ENCODE results near the gene LASP1NB.

The LASP1NB gene

DNA sequence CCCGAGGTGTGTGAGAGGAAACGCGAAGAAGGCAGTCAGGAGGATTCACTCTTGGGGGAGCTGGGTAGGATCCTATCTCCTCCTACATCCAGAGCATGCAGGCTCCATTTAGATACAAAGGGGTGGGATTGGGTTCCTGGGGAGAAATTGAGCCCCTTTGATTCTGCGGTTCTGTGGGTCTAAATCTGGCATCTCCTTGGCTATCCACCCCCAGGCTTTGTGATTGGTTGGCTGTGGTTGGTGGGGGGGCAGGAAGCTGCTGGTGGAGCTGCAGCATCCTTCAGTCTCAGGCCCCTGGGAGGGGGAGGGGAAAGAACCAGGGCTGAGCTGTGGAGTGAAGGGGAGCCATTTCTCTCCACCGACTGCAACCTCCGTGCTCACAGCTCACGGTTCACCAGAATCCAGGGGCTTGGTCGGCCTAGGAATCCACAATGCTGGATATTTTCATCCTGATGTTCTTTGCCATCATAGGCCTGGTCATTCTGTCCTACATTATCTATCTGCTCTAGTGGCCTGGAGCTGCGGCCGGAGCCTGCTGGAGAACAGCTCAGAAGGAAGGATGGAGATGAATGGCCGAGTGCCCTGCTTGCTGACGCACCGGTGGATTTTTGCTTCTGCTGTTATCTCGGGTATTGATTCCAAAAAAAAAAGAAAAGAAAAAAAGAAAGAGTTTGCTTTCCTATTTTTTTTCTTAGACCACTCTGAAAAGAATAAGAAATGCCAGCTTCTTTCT lies at the start of gene LASP1NB:
TSS of gene LASP1NB (plus strand) at position 352 of the 733 bp plus-strand sequence.
- no peaks in the 10 kb centered on the region for H3K9me3 ChIP-seq (ENCODE audit: low read depth, low read length)
- no peak within 1 kb of the TSS for H3K4me3 ChIP-seq (ENCODE audit: low read length)
- H3K4me1 ChIP-seq (ENCODE audit: insufficient read depth, low read length): peaks cover 43% of the 10 kb centered on the region
- no peaks in the 10 kb centered on the region for H3K27me3 ChIP-seq (ENCODE audit: insufficient read depth, low read length)

DNA sequence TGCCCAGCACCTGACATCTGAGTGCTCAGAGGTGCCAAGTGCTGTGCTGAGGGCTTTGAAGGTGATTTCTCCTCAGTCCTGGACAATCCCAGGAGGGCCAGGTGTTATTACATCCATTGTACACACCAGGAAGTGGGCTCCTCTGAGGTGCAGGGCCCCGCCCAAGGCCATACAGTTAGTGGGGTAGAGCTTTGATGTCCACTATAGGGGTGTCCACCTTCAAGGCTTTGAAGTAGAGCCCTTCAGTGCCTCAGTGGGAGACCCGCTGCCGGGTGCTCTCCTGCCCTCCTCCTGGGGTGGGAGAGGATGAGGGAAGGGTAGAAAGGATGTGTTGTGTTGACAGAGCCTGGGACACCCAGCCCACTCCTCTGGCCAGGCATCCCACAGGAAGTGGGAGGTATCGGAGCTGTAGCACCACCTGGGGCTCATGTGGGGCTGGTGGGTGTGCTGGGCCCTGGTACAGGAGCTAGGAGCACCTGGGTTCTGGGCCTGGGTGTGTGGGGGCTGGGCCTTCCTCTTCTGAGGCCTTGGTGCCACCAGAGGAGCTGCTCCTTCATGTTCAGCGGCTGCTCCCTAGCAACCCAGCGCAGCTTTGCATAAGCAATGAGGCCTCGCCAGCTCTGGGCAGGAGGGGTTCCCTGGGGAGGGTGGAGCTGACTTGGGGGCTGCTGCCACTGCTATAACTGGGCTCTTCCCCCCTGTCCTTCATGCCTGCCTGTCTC lies 48.1 kb upstream of the LASP1NB start:
- H3K9me3 ChIP-seq (ENCODE audit: low read depth, low read length): no peaks in the 10 kb centered on the region
- H3K27me3 ChIP-seq (ENCODE audit: insufficient read depth, low read length): no peaks in the 10 kb centered on the region
- no peak overlapping the region for H3K4me3 ChIP-seq (ENCODE audit: low read length)
- peaks cover 94% of the 10 kb centered on the region for H3K4me1 ChIP-seq (ENCODE audit: insufficient read depth, low read length)

DNA sequence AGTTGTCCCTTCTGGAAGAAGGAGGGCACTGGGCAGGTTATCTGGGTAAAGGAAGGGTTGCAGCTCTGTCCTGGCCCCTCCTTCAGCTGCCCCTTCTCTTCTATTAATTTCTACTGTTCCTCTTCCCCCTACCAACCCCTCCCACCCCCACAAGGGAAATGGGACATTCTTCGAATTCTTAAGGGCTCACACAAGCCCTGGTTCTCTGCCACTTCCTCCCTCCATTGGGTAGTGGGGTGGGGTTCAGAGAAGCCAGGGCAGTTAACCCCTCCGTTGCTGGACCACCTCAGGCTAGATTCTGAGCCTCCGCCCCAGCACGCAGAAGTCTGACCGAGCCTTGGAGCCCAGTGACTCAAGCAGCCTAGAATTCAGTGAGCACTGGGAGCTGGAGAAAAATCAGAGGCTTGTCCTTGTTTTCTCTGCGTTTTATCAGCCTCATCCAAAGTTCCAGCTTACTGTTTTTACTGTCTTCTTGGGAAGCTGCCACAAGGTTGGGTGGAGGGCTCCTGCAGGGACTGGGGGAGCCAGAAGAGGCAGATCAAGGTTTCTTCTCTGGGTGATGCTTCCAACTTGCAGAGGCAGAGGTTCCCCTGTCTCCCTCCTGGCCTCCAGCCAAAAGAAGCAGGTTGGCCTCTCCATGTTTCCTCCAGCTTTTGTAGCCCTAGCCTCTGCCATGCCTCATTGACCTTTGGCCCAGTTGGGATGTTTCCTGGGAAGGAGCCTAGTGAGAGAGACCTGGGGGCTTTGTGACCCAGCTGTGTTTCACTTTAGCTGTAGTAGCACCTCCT lies 45.3 kb upstream of the LASP1NB start:
- Histone ChIP-seq H3K27me3 (ENCODE audit: insufficient read depth, low read length) (no peaks in the 10 kb centered on the region), H3K9me3 (ENCODE audit: low read depth, low read length) (no peaks in the 10 kb centered on the region), H3K4me3 (ENCODE audit: low read length) (no peak overlapping the region), H3K4me1 (ENCODE audit: insufficient read depth, low read length) (peaks cover 94% of the 10 kb centered on the region)

DNA sequence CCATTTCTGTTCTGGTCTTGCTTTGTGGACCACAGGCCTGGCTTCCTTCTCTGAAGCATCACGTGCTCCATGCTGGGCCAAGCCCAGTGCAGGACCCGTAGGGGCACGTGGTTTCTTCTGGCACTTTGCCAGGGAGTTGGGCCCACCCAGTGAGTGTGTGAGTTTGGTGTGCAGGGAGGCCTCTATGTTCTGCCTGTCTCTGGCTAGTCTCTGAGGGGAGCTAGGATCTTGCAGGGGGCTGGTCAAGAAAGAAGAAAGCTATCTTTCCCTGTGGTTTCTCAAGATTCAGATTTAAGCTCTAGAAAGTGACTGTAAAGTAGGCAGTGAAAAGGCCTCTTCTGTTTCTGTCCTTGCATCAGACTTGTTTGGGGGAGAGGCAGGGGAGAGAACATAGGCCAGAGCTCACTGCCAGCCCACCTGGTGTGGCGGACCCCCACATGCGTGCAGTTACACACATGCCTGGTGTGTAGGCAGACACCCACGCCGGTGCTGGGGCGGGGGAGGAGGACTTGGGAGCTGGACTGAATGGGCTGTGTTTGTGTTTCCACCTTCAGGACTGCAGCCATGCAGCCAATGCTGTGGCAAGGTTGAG lies 43.7 kb upstream of the LASP1NB start:
- no peak overlapping the region for H3K4me3 ChIP-seq (ENCODE audit: low read length)
- no peaks in the 10 kb centered on the region for H3K9me3 ChIP-seq (ENCODE audit: low read depth, low read length)
- H3K4me1 ChIP-seq (ENCODE audit: insufficient read depth, low read length): peaks cover 100% of the 10 kb centered on the region
- H3K27me3 ChIP-seq (ENCODE audit: insufficient read depth, low read length): no peaks in the 10 kb centered on the region

DNA sequence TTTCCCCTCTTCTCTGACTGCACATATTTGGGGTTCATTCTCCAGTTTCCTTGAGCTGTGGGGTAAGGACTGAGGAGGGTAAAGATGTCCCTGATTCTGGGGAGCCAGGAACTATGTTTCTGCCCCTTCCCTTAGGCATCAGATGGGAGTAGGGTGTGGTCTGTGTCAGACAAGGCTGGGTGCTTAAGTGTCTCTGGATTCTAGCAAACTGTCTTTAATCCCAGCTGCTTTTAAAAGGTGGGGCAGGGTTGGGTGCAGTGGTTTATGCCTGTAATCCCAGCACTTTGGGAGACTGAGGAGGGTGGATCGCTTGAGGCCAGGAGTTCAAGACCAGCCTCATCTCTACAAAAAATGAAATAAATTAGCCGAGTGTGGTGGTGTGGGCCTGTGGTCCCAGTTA lies 42.5 kb upstream of the LASP1NB start:
- peaks cover 100% of the 10 kb centered on the region for H3K4me1 ChIP-seq (ENCODE audit: insufficient read depth, low read length)
- H3K27me3 ChIP-seq (ENCODE audit: insufficient read depth, low read length): no peaks in the 10 kb centered on the region
- H3K4me3 ChIP-seq (ENCODE audit: low read length): no peak overlapping the region
- H3K9me3 ChIP-seq (ENCODE audit: low read depth, low read length): no peaks in the 10 kb centered on the region

DNA sequence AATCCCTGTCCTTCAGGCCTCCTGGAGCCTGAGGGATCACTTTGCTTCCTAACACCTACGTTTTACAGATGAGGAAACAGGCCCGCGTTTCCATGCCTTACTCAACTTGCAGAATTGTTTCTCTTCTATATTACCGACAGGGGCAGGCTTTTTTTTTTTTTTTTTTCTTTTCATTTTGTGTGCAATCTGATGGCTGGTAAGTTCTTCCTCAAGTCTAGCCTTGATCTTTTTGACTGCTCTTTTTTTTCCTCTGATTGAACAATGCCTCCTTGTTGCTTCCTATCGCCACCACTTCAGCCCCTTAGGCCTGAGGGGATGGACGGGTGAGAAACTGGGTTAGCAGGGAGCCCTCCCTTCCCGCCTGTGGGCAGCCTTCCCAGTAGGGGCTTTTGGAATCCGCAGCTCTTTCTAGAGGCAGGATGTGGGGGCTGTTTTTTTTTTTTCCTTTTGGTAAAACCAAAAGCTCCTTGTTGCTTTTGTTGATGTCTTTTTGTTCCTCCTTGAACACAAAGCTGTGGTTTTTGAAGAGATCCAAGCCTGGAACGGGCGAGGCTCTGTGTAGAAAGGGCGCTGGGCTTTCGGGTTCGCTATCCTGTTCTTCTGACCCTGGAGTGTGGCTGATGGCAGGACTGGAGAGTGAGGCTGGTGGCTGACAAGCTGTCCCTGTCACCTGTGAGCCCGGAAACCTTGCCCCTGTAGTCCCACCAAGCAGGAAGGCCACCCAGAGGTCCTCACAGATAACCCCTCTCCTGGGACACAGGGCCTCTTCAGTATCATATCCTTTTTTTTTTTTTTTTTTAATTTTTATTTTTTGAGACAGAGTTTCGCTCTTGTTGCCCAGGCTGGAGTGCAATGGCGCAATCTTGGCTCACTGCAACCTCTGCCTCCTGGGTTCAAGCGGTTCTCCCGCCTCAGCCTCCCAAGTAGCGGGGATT lies 41.6 kb upstream of the LASP1NB start:
- Histone ChIP-seq H3K4me1 (ENCODE audit: insufficient read depth, low read length) (peaks cover 93% of the 10 kb centered on the region), H3K9me3 (ENCODE audit: low read depth, low read length) (no peaks in the 10 kb centered on the region), H3K27me3 (ENCODE audit: insufficient read depth, low read length) (no peaks in the 10 kb centered on the region), H3K4me3 (ENCODE audit: low read length) (no peak overlapping the region)

DNA sequence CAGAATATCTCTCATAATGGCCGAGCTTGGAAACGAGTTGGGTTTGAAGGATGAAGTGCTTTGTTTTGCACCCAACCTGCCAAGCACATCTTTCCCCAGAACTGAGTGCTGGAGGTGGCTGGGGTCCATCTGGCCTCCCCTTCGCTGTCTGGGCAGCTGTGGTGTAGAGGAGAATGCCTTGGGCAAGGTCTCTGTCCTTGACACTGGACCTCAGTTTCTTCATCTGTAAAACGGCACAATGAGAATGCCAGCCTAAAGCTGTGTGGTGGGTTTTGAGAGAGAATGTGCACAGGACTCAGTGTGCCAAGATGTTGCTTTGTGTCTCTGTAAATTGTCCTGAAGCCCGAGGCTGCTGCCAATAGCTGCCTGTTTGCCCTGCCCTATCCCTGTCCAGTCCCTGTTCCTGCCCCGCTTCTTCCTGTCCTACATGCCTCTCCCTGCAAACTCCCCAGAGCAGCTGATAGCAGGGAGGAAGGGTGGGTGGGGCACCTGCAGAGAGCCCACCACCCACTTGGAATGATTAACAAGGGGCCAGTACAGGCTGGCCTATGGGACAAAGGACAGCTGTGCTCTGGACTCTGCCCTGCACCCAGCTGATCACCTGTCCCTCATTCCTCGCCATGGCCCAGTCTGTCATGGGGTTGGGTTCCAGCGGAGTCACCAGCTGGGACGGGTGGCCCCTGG lies 40.2 kb upstream of the LASP1NB start:
- H3K4me3 ChIP-seq (ENCODE audit: low read length): no peak overlapping the region
- H3K4me1 ChIP-seq (ENCODE audit: insufficient read depth, low read length): peaks cover 93% of the 10 kb centered on the region
- no peaks in the 10 kb centered on the region for H3K27me3 ChIP-seq (ENCODE audit: insufficient read depth, low read length)
- no peaks in the 10 kb centered on the region for H3K9me3 ChIP-seq (ENCODE audit: low read depth, low read length)

DNA sequence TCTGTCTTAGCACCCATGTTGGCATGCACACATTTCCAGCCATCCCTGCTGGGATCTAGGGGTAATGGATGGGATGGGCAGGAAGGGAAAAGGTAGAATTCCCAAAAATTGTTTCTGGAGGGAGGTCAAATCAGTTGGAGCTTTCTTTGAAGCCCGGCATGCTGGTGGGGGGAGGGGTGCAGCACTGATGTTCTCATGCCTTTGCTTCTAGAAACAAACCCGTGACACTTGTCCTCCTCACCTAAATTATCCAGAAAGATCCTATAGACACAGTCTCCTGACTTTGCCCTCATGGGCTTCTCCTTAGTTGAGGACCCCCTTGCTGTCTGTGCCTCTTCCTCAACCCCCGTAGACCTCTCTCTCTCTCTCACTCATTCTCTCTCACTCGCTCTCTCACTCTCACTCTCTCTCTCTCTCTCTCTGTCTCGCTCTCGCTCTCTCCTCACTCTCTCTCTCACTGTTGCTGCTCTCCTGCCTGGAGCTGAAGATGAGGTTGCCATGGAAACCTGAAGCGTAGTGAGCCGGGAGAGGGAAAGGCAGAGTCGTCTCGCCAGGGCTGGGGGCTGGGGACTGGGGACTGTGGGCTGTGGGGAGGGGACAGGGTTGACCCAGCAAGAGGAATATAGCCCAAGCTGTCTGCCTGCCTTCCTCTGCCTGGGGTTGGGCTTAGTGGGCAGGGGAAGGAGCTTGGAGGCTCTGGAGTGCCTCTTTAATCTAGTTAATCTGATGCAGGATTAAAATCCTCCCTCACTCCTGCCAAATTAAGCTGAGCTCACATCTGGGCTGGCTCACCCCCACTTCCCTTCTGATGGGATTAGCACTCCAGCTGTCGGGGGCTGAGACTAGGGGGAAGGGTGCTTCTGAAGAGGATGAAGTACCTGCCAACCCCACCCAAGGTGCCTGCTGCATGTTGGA lies 39.4 kb upstream of the LASP1NB start:
- no peaks in the 10 kb centered on the region for H3K27me3 ChIP-seq (ENCODE audit: insufficient read depth, low read length)
- no peaks in the 10 kb centered on the region for H3K9me3 ChIP-seq (ENCODE audit: low read depth, low read length)
- peaks cover 93% of the 10 kb centered on the region for H3K4me1 ChIP-seq (ENCODE audit: insufficient read depth, low read length)
- no peak overlapping the region for H3K4me3 ChIP-seq (ENCODE audit: low read length)

DNA sequence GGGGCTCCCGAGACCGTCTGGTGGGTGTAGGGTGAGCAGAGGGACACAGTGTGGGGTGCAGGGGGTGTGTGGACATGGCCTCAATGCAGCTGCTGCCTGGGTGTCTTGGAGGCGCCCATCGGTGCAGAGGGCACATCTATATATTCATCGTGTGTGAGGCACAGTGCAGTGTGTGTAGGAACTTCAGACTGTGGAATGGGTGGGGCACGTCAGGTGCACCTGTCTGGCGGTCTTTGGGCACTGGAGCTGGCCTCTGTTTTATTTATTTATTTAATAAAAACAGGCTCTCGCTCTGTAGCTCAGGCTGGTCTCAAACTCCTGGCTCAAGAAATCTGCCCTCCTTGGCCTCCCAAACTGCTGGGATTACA lies 38.8 kb upstream of the LASP1NB start:
- no peak overlapping the region for H3K4me3 ChIP-seq (ENCODE audit: low read length)
- H3K27me3 ChIP-seq (ENCODE audit: insufficient read depth, low read length): no peaks in the 10 kb centered on the region
- H3K9me3 ChIP-seq (ENCODE audit: low read depth, low read length): no peaks in the 10 kb centered on the region
- peaks cover 93% of the 10 kb centered on the region for H3K4me1 ChIP-seq (ENCODE audit: insufficient read depth, low read length)

DNA sequence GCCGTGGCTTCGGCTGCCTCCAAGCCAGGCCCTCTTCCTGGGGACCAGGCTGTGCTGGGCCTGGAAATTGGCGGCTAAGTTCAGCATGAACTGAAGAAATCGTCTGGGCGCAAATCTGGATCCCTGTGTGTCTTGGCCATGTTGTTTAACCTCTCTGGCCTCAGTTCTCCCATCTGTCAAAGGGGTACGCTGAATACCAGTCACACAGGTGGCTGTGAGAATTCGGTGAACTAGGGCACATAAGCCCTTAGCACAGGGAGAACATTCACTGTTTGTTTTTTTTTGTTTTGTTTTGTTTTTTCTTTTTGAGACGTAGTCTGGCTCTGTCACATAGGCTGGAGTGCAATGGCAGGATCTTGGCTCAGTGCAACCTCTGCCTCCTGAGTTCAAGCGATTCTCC lies 36.6 kb upstream of the LASP1NB start:
- Histone ChIP-seq H3K4me1 (ENCODE audit: insufficient read depth, low read length) (peaks cover 93% of the 10 kb centered on the region), H3K9me3 (ENCODE audit: low read depth, low read length) (no peaks in the 10 kb centered on the region), H3K27me3 (ENCODE audit: insufficient read depth, low read length) (no peaks in the 10 kb centered on the region), H3K4me3 (ENCODE audit: low read length) (no peak overlapping the region)

DNA sequence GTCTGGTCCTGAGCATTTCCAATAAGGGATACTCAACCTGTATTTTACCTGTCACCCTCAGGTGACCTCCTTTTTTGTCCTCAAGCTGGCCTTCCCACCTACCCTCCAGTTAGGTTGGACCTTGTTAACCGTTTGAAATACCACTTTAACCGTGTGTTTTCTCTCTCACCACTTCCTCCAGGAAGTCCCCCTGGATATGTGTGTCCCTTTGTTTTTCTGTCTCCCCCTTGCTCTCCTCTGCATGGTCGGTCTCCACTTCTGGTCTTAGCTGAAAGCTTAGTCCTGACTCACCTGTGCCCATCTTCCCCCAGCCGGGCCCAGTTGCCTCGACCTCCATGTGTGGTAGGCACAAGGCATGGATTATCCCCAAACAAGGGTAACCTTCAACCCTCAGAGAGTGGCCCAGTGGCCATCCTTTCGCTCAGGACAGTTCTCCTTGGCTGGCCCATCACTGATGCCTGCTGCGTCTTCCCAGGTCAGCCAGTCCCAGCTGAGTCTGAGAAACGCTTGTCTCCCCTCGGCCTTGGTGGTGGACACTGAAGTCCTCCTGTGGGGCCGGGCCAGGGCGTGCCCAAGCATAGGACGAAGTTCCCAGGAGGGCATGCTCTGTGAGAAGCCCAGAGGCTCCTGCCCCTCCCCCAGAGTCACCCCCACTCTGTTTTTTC lies 35.5 kb upstream of the LASP1NB start:
- no peaks in the 10 kb centered on the region for H3K9me3 ChIP-seq (ENCODE audit: low read depth, low read length)
- peaks cover 92% of the 10 kb centered on the region for H3K4me1 ChIP-seq (ENCODE audit: insufficient read depth, low read length)
- H3K4me3 ChIP-seq (ENCODE audit: low read length): no peak overlapping the region
- no peaks in the 10 kb centered on the region for H3K27me3 ChIP-seq (ENCODE audit: insufficient read depth, low read length)

DNA sequence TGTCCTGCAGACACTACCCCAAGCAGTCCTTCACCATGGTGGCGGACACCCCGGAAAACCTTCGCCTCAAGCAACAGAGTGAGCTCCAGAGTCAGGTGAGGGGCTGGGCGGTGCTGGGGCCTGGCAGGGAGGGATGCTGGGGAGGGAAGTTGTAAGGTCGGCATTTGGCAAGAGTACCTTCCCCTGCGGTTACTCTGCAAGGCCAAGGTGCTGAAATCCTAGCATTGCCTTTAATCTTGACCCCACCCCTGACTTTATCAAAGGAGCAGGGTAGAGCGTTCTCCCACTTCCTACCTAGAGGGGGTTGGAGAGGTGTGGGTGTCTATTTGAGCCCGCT lies 35.0 kb upstream of the LASP1NB start:
- H3K4me3 ChIP-seq (ENCODE audit: low read length): no peak overlapping the region
- H3K27me3 ChIP-seq (ENCODE audit: insufficient read depth, low read length): no peaks in the 10 kb centered on the region
- no peaks in the 10 kb centered on the region for H3K9me3 ChIP-seq (ENCODE audit: low read depth, low read length)
- peaks cover 90% of the 10 kb centered on the region for H3K4me1 ChIP-seq (ENCODE audit: insufficient read depth, low read length)

DNA sequence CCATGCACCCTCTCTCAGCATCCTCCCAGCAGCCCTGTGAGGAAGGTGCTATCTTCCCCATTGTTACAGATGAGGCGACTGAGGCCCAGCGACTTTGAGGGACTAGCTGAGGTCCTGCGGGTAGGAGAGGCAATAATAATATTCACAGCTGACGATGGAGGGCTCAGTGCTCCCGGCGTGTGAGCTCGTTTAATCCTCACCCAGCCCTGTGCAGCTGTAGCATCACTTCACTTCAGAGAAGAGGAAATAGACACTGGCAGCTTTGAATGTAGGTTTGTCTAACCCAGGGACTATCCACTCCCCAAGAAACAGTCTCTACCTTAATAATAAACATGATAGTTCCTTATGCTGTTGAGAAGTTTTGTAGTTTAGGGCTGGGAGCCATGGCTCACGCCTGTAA lies 34.0 kb upstream of the LASP1NB start:
- H3K4me3 ChIP-seq (ENCODE audit: low read length): no peak overlapping the region
- H3K9me3 ChIP-seq (ENCODE audit: low read depth, low read length): no peaks in the 10 kb centered on the region
- peaks cover 90% of the 10 kb centered on the region for H3K4me1 ChIP-seq (ENCODE audit: insufficient read depth, low read length)
- no peaks in the 10 kb centered on the region for H3K27me3 ChIP-seq (ENCODE audit: insufficient read depth, low read length)

Data from mononuclear cell (primary cell).